Measurements from ENCODE around the gene STAB2.
"Not testable (repeated sequence)": the region's sequence is repeated elsewhere in the genome, so short reads cannot be mapped to it uniquely, and the experiment has no call there.

STAB2 gene

DNA sequence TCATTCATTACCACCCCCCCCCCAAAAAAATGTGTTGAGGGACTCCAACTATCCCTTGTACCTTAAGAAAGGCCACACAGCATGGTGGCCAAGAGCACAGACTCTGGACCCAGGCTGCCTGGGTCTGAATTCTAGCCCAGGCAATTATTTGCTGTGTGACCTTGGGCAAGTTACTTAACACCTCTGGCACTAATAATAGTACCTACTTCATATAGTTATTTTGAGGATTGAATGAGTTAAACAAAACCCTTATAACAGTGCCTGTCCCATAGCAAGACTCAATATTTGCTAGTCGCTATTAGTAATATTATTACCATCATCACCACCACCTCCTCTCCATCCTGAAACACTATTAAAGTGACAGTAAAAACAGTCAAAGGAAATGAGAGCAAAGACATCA is 216.8 kb downstream of the STAB2 start:
- H3K4me3 ChIP-seq (ENCODE audit: low read depth, low read length), result no peak overlapping the region
- no peak for TF ChIP-seq CTCF (IDR thresholded peaks at IDR 0.05; ENCODE audit: low read depth, low read length)

DNA sequence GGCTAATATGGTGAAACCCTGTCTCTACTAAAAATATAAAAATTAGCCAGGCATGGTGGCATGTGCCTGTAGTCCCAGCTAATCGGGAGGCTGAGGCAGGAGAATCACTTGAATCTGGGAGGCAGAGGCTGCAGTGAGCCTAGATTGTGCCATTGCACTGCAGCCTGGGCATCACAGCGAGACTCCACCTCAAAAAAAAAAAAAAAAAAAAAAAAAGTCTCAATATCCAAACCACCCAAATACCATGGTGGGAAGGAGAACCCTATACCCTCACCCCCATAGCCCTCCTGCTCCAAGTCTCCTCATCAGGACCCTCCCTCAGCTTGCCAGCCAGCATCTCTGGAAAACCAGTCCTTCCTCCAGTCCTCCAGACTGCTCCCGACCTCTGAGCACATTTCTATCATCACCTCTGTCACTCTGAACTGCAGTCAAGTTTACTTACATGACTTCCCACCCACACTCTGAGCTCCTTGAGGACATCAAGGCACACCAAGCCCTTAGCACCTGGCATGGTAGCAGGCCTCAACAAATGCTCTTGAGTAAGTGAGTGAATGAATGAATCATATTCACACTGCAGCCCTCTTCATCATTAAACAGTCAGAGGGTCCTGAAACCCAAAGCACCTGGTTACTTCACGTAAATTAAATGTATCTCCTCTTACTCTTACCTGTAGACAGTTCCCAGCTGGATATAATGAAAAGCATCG is 218.7 kb downstream of the STAB2 start:
- no peak for TF ChIP-seq CTCF (IDR thresholded peaks at IDR 0.05; ENCODE audit: low read depth, low read length)
- no peak overlapping the region for H3K4me3 ChIP-seq (ENCODE audit: low read depth, low read length)

DNA sequence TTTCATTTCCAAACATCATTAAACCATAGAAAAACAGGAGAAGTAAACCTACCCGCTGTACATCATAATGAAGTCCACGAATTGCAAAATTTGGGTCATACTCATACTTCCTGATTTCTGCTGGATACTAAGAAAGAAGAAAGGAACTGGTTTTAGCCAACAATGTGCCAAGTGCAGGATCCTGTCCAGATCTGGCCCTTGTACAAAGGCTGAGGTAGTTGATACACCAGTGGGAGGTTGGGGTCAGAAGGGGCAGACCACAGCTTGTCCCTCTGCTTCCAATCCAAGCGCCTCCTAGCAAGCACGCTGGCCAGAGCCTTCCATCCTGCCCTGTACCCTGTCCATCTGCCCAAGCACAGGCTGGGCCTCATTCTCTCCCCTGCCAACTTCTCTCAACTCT is 219.7 kb downstream of the STAB2 start:
- no peak for TF ChIP-seq CTCF (IDR thresholded peaks at IDR 0.05; ENCODE audit: low read depth, low read length)
- no peak overlapping the region for H3K4me3 ChIP-seq (ENCODE audit: low read depth, low read length)

DNA sequence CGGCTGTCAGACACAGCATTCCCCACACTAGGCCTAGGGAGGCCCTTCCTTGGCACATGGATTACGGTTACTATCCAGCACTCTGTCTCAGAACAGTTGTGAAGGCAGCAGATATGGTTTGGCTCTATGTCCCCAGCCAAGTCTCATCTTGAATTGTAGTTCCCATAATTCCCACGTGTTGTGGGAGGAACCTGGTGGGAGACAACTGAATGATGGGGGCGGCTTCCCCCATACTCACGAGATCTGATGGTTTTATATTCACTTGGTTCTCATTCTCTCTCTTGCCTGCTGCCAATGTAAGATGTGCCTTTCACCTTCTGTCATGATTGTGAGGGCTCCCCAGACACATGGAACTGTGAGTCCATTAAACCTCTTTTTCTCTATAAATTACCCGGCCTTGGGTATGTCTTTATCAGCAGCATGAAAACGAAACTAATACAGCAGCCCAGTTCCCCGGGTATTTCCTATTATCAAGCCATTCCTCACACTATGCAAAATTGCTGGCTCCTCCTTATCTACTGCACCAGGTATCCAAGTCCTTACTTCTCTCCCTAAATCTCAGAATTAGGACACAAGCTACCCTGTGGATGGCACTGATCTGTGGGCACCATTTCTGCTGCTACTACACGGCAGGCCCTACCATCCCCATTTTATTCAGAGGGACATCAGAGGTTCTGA is 220.6 kb downstream of the STAB2 start:
- no peak for TF ChIP-seq CTCF (IDR thresholded peaks at IDR 0.05; ENCODE audit: low read depth, low read length)
- no peak overlapping the region for H3K4me3 ChIP-seq (ENCODE audit: low read depth, low read length)

- no peak for TF ChIP-seq CTCF (IDR thresholded peaks at IDR 0.05; ENCODE audit: low read depth, low read length)
- H3K4me3 ChIP-seq (ENCODE audit: low read depth, low read length), result no peak overlapping the region
Measured at GRCh38 chr12:103808239-103808880, 221.3 kb downstream of the STAB2 start.

DNA sequence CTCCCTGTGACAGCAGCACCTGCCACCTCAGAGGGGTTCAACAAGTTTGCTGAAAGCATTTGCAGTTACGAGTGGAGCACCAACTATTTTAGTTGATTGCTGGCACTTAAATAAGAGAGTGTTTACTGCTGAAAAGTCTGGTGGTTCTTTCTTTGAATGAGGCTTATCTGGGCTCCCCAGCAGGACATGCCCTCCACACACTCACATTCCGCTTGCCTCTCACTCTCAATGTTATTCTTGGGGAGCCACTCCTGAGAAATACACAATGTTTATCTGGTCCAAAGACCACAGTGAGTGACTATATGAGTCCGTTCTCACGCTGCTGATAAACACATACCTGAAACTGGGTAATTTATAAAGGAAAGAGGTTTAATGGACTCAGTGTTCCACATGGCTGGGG is 222.1 kb downstream of the STAB2 start:
- no peak for TF ChIP-seq CTCF (IDR thresholded peaks at IDR 0.05; ENCODE audit: low read depth, low read length)
- H3K4me3 ChIP-seq (ENCODE audit: low read depth, low read length), result no peak overlapping the region

DNA sequence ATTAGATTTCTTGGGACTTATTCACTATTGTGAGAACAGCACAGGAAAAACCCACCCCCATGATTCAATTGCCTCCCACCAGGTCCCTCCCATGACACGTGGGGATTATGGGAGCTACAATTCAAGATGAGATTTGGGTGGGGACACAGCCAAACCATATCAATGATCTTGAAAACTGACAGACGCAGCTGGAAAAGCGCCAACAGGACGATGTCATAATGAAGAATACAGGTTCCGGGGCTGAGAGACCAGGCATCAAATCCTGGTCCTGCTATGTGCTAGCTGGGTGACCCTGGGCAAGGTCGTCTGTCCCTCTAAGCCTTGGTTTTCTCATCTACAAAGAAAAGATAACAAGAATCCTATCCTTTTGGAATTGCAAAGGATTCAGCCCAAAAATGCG is 222.6 kb downstream of the STAB2 start:
- H3K4me3 ChIP-seq (ENCODE audit: low read depth, low read length), result not testable (repeated sequence)

All from WI38 (cell line).